Stimulated activated CD4-positive, alpha-beta T cell treated with anti-CD3 and anti-CD28 coated beads, Interleukin-4, amount 100 ng/mL, for 4 hours (primary cell): ENCODE data around the gene METTL24.
"Not testable (repeated sequence)": the region's sequence is repeated elsewhere in the genome, so short reads cannot be mapped to it uniquely, and the experiment has no call there.

Experiments used
- DNase-seq, 2 experiments: peaks; one replicate each; pipeline ENCODE4 v3.0.0-alpha.2; 2020

Gene METTL24

GRCh38 chr6:110359556-110359955 is 1.4 kb upstream of the METTL24 start:
- DNase-seq: no peak

GRCh38 chr6:110358553-110359160 is 508 bp upstream of the METTL24 start:
- DNase-seq: no peak

GRCh38 chr6:110357298-110357663 is 868 bp downstream of the METTL24 start:
- DNase-seq: no peak

GRCh38 chr6:110356778-110357177 is 1.4 kb downstream of the METTL24 start:
- DNase-seq: no peak

GRCh38 chr6:110355727-110356126 is 2.4 kb downstream of the METTL24 start:
- no peak for DNase-seq

- DNase-seq: no peak
Measured at GRCh38 chr6:110355022-110355421, 3.1 kb downstream of the METTL24 start.

GRCh38 chr6:110354153-110354552 is 4.0 kb downstream of the METTL24 start:
- no peak for DNase-seq

GRCh38 chr6:110353457-110354001 is 4.6 kb downstream of the METTL24 start:
- no peak for DNase-seq

GRCh38 chr6:110352563-110353262 is 5.4 kb downstream of the METTL24 start:
- no peak for DNase-seq

GRCh38 chr6:110351986-110352385 is 6.2 kb downstream of the METTL24 start:
- DNase-seq: no peak

GRCh38 chr6:110351546-110351945 is 6.6 kb downstream of the METTL24 start:
- no peak for DNase-seq

- not testable (repeated sequence) for DNase-seq
Measured at GRCh38 chr6:110350593-110350992, 7.6 kb downstream of the METTL24 start.

- DNase-seq: no peak
Measured at GRCh38 chr6:110348961-110349690, 9.0 kb downstream of the METTL24 start.

GRCh38 chr6:110345025-110345424 is 13.1 kb downstream of the METTL24 start:
- no peak for DNase-seq

- DNase-seq: no peak
Measured at GRCh38 chr6:110342759-110343158, 15.4 kb downstream of the METTL24 start.

GRCh38 chr6:110341663-110342596 is 16.2 kb downstream of the METTL24 start:
- DNase-seq: no peak

- no peak for DNase-seq
Measured at GRCh38 chr6:110341067-110341466, 17.1 kb downstream of the METTL24 start.

- no peak for DNase-seq
Measured at GRCh38 chr6:110340392-110340965, 17.7 kb downstream of the METTL24 start.

- DNase-seq: no peak
Measured at GRCh38 chr6:110338820-110339470, 19.2 kb downstream of the METTL24 start.

GRCh38 chr6:110337486-110337885 is 20.7 kb downstream of the METTL24 start:
- no peak for DNase-seq

- no peak for DNase-seq
Measured at GRCh38 chr6:110334423-110335180, 23.5 kb downstream of the METTL24 start.
